Natural killer cell (primary cell): ENCODE results near the gene QRICH1. TPM values are rescaled to one million over a fixed set of nuclear protein-coding genes. Genes with fewer than 3 reads are reported as not detected.

Experiments used
- ATAC-seq, 3 donors: fragments of 150-1000 bp in 2 of 3; fragments of 200-7000 bp in 1 of 3; cut with Tn5 transposase; 1 replicate in 1 of 3; 2 replicates in 2 of 3; pipeline ENCODE4 v1.10.0; 2021; ENCODE audit warnings: mild to moderate bottlenecking in 2 of 3, moderate library complexity in 2 of 3
- DNase-seq, 2 donors: peaks; one replicate each; pipeline versions ENCODE4 v3.0.0 to v3.0.0-alpha.2; 2013 to 2021; ENCODE audit warnings: mixed read lengths in 1 of 2
- H3K27ac ChIP-seq: one replicate; pipeline ENCODE4 v1.5.1; 2013; ENCODE audit warnings: mild to moderate bottlenecking, low read length
- H3K27me3 ChIP-seq: one replicate; pipeline ENCODE4 v1.6.1; 2013; ENCODE audit warnings: low read length; ENCODE audit not compliant: control insufficient read depth, insufficient read depth
- H3K36me3 ChIP-seq: one replicate; pipeline ENCODE4 v1.6.1; 2013; ENCODE audit warnings: low read length; ENCODE audit not compliant: control insufficient read depth, insufficient read depth
- H3K4me1 ChIP-seq: one replicate; pipeline ENCODE4 v1.6.1; 2013; ENCODE audit warnings: low read length; ENCODE audit not compliant: control insufficient read depth, insufficient read depth
- H3K4me3 ChIP-seq: one replicate; pipeline ENCODE4 v1.5.1; 2013; ENCODE audit warnings: low read length
- H3K9me3 ChIP-seq: one replicate; pipeline ENCODE4 v1.6.1; 2013; ENCODE audit warnings: low read length; ENCODE audit not compliant: control insufficient read depth, insufficient read depth
- H3K27ac Mint-ChIP-seq, 2 donors: one replicate each; pipeline ENCODE4 v1.8.0; 2022; ENCODE audit warnings: mild to moderate bottlenecking in 2 of 2, mixed read lengths in 2 of 2, moderate library complexity in 1 of 2
- H3K27me3 Mint-ChIP-seq, 2 donors: one replicate each; pipeline ENCODE4 v1.8.0; 2022; ENCODE audit warnings: low read depth in 2 of 2, mixed read lengths in 2 of 2
- H3K36me3 Mint-ChIP-seq: one replicate; pipeline ENCODE4 v1.8.0; 2022; ENCODE audit warnings: mixed read lengths
- H3K4me1 Mint-ChIP-seq, 2 donors: one replicate each; pipeline ENCODE4 v1.8.0; 2022; ENCODE audit warnings: mixed read lengths in 2 of 2
- H3K4me3 Mint-ChIP-seq: one replicate; pipeline ENCODE4 v1.8.0; 2022; ENCODE audit warnings: mild to moderate bottlenecking, moderate library complexity, mixed read lengths
- H3K9me3 Mint-ChIP-seq, 2 donors: one replicate each; pipeline ENCODE4 v1.8.0; 2022; ENCODE audit warnings: mixed read lengths in 2 of 2
- CTCF ChIP-seq: fragments of 200-600 bp; IDR thresholded peaks from one replicate; pipeline ENCODE4 v1.8.0; 2022; ENCODE audit warnings: antibody characterized with exemption
- WGBS: methylation state at CpG from one replicate; pipeline ENCODE4 v1.1.7; 2013; ENCODE audit warnings: missing lambda C conversion rate; ENCODE audit not compliant: insufficient coverage; 5-methylcytosine and 5-hydroxymethylcytosine counted together
- intact Hi-C: fragments of 100-400 bp; cut with micrococcal nuclease; formaldehyde crosslinking; loops from one replicate; pipeline ENCODE4 v1.14.2; 2022
- total RNA-seq, 4 donors: library from RNA; stranded (reverse); fragments of 120-200 nt in 1 of 4; gene quantifications; one replicate each; pipeline versions ENCODE4 v1.2.3 to v1.2.4, GENCODE V29; 2013 to 2022

Gene QRICH1
- total RNA-seq, 3 donors from 2014 or later (not counting 1 experiment from before 2014, with no cell fraction given) = 220 to 230 (median 227) TPM

- 98% methylated on average over 12 of the region's 12 CpGs for WGBS
- Mint-ChIP-seq H3K27me3 (no peaks in the 10 kb centered on the region), H3K9me3 (no peaks in the 10 kb centered on the region), H3K4me3 (peak overlapping the region; percentile 70), H3K27ac (peak overlapping the region; percentile 81 to 87), H3K4me1 (peaks cover 5 to 12% of the 10 kb centered on the region in 2 donors), H3K36me3 (no peaks in the 10 kb centered on the region)
- no peak for DNase-seq
- no peak for TF ChIP-seq CTCF
- Histone ChIP-seq H3K27me3 (no peaks in the 10 kb centered on the region), H3K36me3 (peaks cover 12% of the 10 kb centered on the region), H3K27ac (no peak overlapping the region), H3K4me3 (no peak overlapping the region), H3K4me1 (peaks cover 24% of the 10 kb centered on the region), H3K9me3 (no peaks in the 10 kb centered on the region)
- intact Hi-C loops = no loop called here
- ATAC-seq = no peak
Measured at GRCh38 chr3:49122022-49122421, 28.2 kb upstream of the QRICH1 start.

- peak overlapping the region; percentile 85 for H3K4me3 ChIP-seq
- Mint-ChIP-seq H3K27me3 (no peaks in the 10 kb centered on the region), H3K36me3 (no peaks in the 10 kb centered on the region), H3K4me3 (peak overlapping the region; percentile 77), H3K27ac (peak overlapping the region; percentile 81 to 87), H3K4me1 (peaks cover 5 to 12% of the 10 kb centered on the region in 2 donors), H3K9me3 (no peaks in the 10 kb centered on the region)
- H3K27ac ChIP-seq = peak overlapping the region; percentile 95
- no peak for TF ChIP-seq CTCF
- WGBS = 82% methylated on average over 17 of the region's 17 CpGs
- intact Hi-C loops = no loop called here
- H3K9me3 ChIP-seq = no peaks in the 10 kb centered on the region
- DNase-seq = no peak
- H3K36me3 ChIP-seq = peaks cover 20% of the 10 kb centered on the region
- ATAC-seq = no peak
- peaks cover 24% of the 10 kb centered on the region for H3K4me1 ChIP-seq
- H3K27me3 ChIP-seq = no peaks in the 10 kb centered on the region
Measured at GRCh38 chr3:49121132-49121736, 27.4 kb upstream of the QRICH1 start.

- Histone ChIP-seq H3K4me3 (peak within 1 kb of the TSS; percentile 85), H3K4me1 (peaks cover 24% of the 10 kb centered on the region), H3K27ac (peak within 1 kb of the TSS; percentile 95), H3K36me3 (peaks cover 26% of the 10 kb centered on the region), H3K27me3 (no peaks in the 10 kb centered on the region), H3K9me3 (no peaks in the 10 kb centered on the region)
- intact Hi-C loops = loop anchor here (1.0 kb wide), 2 partner anchors 16 to 26 kb away; partner anchors contain the start of genes QARS1 and QRICH1
- H3K9me3 Mint-ChIP-seq = no peaks in the 10 kb centered on the region
- peaks cover 5 to 12% of the 10 kb centered on the region in 2 donors for H3K4me1 Mint-ChIP-seq
- no peak for TF ChIP-seq CTCF
- under 1% methylated on average over 70 of the region's 70 CpGs for WGBS
- H3K27ac Mint-ChIP-seq = peak within 1 kb of the TSS; percentile 81 to 87
- peak; percentile 91 to 98 for DNase-seq
- ATAC-seq = peak; percentile 93 to 94 (median 93)
- no peaks in the 10 kb centered on the region for H3K27me3 Mint-ChIP-seq
- peak within 1 kb of the TSS; percentile 77 for H3K4me3 Mint-ChIP-seq
- H3K36me3 Mint-ChIP-seq = no peaks in the 10 kb centered on the region
Measured at GRCh38 chr3:49120438-49121131, 26.7 kb upstream of the QRICH1 start, which contains the start of gene USP19. Gene USP19, minus strand, starts transcription at chr3:49120823. Its CDS starts 1,678 bp downstream, at chr3:49119145.
